Measurements from ENCODE around the gene PCOLCE2. TPM values are rescaled to one million over a fixed set of nuclear protein-coding genes. Genes with fewer than 3 reads are reported as not detected.

Gene PCOLCE2
- total and polyA plus RNA-seq, 10 of the 15 experiments (the other 5 are each of a cell fraction or from before 2014, with no cell fraction given) = 0.11 to 7.6 (median 0.40) TPM

DNA sequence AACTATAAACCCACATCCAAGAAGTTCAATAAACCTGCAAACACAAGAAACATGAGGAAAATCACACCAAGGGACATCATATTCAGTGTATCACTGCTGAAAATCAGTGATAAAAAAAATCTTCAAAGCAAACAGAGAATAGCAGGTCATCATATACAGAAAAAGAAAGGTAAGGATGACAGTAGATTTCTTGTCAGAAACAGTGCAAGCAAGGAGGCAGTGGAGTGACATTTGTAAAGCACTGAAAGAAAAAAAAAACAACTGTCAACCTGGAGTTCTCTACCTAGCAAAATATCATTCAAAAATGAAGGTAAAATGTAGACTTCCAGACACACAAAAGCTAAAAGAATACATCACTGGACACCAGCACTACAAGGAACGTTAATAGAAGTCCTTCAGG, 93.6 kb downstream of the PCOLCE2 start:
- ATAC-seq (no peak), FAIRE-seq (no peak), DNase-seq (ENCODE audit: low read depth, low spot score) (no peak)
- intact Hi-C loops (cut with micrococcal nuclease; ENCODE audit: unreplicated experiment) (no loop called here), in situ Hi-C loops (cut with MboI) (no loop called here)
- BruUV-seq (replicated peaks) = no TSS peak
- H3K27ac ChIP-seq (ENCODE audit: control insufficient read depth, insufficient read depth) = no peak overlapping the region
- no peaks in the 10 kb centered on the region; the same call in 2 of the 3 replicates for H3K9me3 ChIP-seq (replicated peaks; ENCODE audit: control insufficient read depth, insufficient read depth, low read length)
- no peaks in the 10 kb centered on the region for H3K4me1 ChIP-seq (ENCODE audit: control insufficient read depth, insufficient read depth, low read length)
- no peaks in the 10 kb centered on the region for H3K79me2 ChIP-seq (ENCODE audit: control insufficient read depth, insufficient read depth, low read length)
- WGBS (ENCODE audit: insufficient coverage, insufficient replicate concordance, low lambda C conversion rate, missing lambda C conversion rate) = 0% methylated on average over 1 of the region's 1 CpG
- no peak overlapping the region for H3K4me3 ChIP-seq
- H3K27me3 ChIP-seq (replicated peaks in 1 of 2; ENCODE audit: control insufficient read depth in 2 of 2, insufficient read depth in 2 of 2, low read length in 1 of 2) = peaks cover 0 to 5% of the 10 kb centered on the region in 2 experiments; a peak in 2 of 4 replicates
- ChIA-PET SMC1A (ENCODE audit: uncharacterized antibody, unreplicated experiment) (interaction anchor here (0.9 kb wide), 1 partner anchor 33 kb away, joined by 3 read pairs; no protein-coding TSS in a partner anchor), POLR2A (no interaction called here), CTCF (no interaction called here), RAD21 (ENCODE audit: unreplicated experiment) (no interaction called here)
- TF ChIP-seq BHLHE40 (IDR thresholded peaks at IDR 0.05; ENCODE audit: borderline replicate concordance in 1 of 2, low read depth in 2 of 2, low read length in 1 of 2) (no peak), SUPT20H (IDR thresholded peaks at IDR 0.05; ENCODE audit: borderline replicate concordance, control insufficient read depth, low read depth, low read length) (no peak), SPI1 (IDR thresholded peaks at IDR 0.05; ENCODE audit: borderline replicate concordance, insufficient read depth, low read depth, low read length) (no peak), KAT2A (conservative IDR thresholded peaks at IDR 0.05; ENCODE audit: control insufficient read depth, low read depth, low read length) (no peak), SREBF2 (IDR thresholded peaks at IDR 0.05; ENCODE audit: low read length) (no peak), YBX1 (IDR thresholded peaks at IDR 0.05) (no peak), STAT3 (IDR thresholded peaks at IDR 0.05; ENCODE audit: low read depth, low read length) (no peak)
- TF ChIP-seq, protein P1, sequence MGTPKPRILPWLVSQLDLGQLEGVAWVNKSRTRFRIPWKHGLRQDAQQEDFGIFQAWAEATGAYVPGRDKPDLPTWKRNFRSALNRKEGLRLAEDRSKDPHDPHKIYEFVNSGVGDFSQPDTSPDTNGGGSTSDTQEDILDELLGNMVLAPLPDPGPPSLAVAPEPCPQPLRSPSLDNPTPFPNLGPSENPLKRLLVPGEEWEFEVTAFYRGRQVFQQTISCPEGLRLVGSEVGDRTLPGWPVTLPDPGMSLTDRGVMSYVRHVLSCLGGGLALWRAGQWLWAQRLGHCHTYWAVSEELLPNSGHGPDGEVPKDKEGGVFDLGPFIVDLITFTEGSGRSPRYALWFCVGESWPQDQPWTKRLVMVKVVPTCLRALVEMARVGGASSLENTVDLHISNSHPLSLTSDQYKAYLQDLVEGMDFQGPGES (IDR thresholded peaks at IDR 0.05) = no peak
- no peak overlapping the region for H3K9ac ChIP-seq (ENCODE audit: control insufficient read depth, insufficient read depth, low read length)
- no peak overlapping the region for H3K4me2 ChIP-seq (ENCODE audit: control insufficient read depth, insufficient read depth)
- no peak overlapping the region for H2AFZ ChIP-seq (ENCODE audit: control insufficient read depth, low read depth, low read length)
- H3K36me3 ChIP-seq (ENCODE audit: control insufficient read depth in 2 of 2, insufficient read depth in 2 of 2, low read length in 1 of 2) = no peaks in the 10 kb centered on the region
- no peaks in the 10 kb centered on the region for H4K20me1 ChIP-seq (ENCODE audit: control insufficient read depth, insufficient read depth)

All from GM12878 (cell line).